Renal cortex interstitium (tissue), 11 donors: ENCODE data around the gene ADIG. TPM values are rescaled to one million over a fixed set of nuclear protein-coding genes. Genes with fewer than 3 reads are reported as not detected.
"Not testable (repeated sequence)": the region's sequence is repeated elsewhere in the genome, so short reads cannot be mapped to it uniquely, and the experiment has no call there.

Source experiments
- DNase-seq, 11 donors: peaks; one replicate each; pipeline ENCODE4 v3.0.0-alpha.2; 2013; ENCODE audit warnings: low read depth in 9 of 11, low spot score in 4 of 11; ENCODE audit errors: extremely low read depth in 1 of 11
- polyA plus RNA-seq, 3 donors: library from polyadenylated mRNA; unstranded; fragments of 120-200 nt; gene quantifications; one replicate each; pipeline ENCODE4 v1.2.1, GENCODE V29; 2013; ENCODE audit not compliant: insufficient read length in 3 of 3

ADIG gene
- polyA plus RNA-seq, 3 donors: not detected

DNA sequence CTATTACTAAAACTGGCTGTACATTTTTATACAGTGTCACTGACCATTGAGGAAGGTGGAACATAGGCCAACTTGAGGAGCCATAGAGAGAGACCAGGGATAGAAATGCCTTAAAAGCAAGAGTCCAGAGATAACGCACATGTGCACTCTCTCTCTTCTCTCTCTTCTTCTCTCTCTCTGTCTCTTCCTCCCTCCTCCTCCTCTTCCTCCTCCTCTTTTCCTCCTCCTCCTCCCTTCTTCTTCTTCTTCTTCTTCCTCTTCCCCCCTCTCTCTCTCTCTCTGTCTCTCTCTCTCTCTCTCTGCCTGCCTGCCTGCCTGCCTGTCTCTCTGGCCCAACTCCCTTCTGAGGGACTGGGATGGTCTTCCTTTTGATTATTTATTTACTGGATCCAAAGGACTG is 16.3 kb upstream of the ADIG start:
- no peak for DNase-seq

GRCh38 chr20:38566036-38566598 is 14.9 kb upstream of the ADIG start:
- no peak for DNase-seq

DNA sequence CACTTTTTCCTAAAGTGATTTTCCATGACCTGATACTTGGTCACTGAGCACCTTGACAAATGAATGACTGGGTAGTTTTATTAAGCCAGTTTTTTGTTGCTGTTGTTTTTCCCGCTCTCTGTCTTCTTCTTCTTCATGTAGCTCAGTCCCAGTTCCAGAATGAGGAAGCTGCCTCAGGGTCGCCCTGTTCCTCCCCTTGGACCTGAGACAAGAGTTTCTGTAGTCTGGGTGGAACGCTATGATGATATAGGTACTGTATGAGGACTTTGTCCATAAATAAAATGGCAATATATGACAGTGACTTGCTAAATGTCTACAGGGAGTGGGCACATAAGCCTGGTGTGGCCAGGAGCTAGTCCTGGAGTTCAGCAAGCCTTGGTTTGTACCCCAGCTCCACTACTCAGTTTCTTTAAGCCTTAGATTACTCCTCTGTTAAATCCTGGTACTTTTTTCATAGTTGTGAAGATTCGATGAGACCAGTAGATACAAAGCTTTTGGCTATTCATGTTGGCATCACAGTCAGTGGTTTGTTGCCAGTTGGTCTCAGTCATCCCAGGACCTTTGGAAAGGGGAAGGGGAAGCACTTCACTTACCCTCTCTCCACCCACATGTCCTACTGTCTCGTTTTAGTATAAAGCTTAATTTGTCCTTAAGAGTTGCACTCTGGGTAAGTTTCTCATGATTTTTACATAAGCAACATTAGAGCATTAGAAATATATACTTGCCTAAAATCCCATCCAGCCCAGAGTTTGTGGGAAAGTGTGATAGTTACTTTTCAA is 11.1 kb upstream of the ADIG start:
- no peak for DNase-seq

DNA sequence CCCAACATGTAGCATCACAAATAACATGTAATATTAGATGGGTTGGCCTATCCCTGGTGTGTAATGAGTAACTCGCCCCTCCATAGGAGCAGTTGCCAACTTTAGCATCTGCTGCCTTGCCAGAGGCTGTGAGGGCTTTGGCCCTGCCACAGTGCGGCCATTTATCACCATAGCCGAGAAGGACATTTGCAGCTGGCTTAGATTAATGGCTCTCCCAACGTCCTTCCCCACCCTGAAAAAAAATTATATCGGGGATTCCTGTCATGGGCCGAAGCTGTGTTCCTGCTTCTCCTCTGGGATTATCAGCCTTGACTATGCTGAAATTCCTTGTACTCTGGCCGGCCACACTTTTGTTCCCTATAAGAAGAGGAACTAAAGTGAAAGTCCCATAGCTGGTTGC is 7.6 kb upstream of the ADIG start:
- no peak for DNase-seq

DNA sequence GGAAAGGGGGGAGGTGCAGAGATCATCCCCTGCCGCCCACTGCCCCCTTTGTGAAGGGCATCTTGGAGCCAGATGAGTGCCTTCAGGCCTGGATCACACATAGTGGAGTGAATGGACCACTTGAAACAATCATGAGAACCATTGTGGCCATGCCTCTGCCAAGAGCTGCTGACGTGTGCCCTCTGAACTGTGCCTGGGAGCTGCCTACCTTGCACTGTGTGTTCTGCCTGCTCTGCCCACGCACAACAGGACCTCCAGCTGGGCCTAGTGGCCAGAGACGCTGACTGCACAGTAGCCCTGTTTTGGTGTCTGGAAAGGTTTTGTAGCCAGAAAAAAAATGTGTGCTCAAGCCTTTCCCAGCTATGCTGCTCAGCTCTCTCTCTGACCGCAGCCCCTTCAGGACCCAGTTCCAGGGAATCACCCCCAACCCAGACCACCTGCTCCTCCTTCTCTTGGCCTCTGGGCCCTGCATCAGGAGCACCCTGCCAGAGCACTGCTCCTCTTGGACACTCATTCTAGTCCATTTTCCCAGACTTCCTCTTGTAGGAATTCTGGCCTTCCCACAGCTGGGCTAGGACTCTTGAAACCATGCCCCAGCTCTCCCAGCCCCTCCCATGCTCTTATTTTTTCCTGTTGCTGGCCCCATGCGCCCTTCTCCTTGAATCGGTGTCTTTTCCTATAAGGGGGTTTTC is 1.6 kb upstream of the ADIG start:
- DNase-seq: no peak

DNA sequence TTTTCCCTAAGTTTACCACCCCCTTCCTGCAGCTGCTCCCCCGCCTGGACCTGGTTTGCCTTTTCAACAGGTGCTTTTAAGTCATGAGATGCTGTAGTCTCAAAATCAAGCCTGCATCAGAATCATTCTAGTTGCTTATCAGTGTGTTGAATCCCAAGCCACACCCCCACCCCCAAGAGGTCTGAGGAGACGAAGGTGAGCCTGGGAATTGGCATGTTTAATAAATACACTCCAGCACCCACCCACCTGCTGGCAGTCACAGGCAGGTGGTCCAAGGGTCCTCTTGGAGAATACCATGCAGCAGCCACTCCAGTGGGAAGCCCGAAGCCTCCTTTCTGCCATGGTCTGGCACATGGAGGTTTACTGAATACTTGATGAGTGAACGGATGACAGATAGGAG is 1.1 kb upstream of the ADIG start:
- no peak for DNase-seq

GRCh38 chr20:38581830-38582358 is 897 bp downstream of the ADIG start:
- DNase-seq: no peak

- no peak for DNase-seq
Observed at GRCh38 chr20:38583306-38583705, 2.3 kb downstream of the ADIG start.

DNA sequence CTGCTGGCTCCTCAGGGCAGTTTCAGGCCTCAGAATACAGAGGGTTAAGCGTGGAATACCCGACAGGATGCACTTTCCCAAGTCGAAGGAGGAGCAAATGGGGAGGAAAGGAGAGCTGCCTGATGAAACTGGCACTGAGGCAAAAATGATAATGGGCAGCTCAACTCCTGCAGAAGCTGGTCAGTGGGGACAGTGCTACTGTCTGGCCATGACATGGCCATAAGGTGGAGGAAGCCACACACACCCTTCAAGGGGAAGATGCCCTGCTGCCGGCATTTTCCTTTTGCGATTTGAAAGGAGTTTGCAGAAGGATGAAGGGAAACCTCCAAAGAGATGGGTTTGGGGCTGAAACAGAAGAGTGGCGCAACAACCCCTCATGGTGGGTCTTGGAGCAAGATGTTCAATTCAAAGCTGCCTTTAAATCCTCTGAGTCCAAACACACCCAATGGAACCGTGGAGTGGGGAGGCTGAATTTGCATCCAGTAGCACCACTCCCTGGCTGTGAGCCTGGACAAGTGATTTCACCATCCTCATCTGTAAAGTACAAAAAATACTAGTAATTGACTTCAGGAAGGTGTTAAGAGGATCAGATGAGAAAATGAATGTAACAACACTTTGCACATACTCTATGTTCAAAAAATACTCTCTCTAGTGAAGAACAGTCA is 3.2 kb downstream of the ADIG start:
- no peak for DNase-seq

GRCh38 chr20:38585404-38586180 is 4.6 kb downstream of the ADIG start:
- DNase-seq: no peak

DNA sequence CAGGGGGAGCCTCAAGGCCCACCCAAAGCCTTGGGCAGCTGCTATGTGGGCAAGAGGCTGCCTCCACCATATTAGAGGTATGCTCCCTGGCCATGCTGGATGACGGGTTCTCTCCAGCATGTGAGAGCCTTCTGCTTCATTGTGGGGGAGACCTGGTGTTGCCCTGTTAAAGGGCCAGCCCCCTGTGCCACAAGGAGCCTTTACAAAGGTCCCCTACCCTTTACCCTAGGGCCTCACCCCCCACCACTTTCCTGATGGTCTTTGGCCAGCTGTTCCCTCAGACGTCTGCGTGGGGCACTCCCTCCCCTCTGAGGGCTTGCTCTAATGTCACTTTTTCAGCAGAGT is 5.2 kb downstream of the ADIG start:
- DNase-seq: no peak

DNA sequence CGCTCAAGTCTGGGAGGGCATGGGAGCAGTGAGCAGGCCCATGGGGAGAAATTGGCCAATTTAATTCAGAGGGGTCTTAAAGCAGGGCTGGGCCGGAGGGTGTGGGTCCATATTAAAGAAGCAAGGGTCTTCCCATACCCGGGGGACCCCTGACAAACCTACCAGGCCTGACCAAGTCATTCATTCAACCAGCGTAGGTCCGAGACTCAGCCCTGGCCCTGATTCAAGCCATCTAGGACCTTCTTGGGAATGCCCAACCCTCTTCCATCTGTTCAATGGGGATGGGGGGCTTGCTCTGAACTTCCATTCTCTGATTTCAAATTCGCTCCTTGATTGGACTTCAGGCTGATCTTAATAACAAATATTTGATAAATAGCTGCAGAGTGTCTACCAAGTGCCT is 7.3 kb downstream of the ADIG start:
- DNase-seq: no peak

DNA sequence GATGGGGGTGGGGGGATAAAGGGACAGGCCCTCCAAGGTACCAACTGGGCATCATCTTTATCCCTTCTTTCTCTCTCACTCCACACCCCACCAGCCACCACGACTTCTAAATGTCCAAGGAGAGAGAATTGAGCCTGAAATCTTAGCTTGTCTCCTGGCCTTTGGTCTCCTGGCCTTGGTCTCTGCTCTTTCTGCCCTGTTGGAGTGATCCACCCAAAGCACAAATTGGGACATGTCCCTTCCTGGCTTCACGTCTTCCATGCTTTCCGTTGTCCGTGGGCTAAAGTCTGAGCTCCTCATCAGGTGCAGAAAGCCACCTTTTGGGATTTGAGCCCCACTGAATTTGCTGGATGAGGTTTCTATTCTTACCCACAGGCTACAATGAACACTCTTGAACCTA is 8.4 kb downstream of the ADIG start:
- DNase-seq: no peak

- no peak for DNase-seq
Observed at GRCh38 chr20:38589967-38590675, 9.1 kb downstream of the ADIG start.

GRCh38 chr20:38590676-38591473 is 9.9 kb downstream of the ADIG start:
- DNase-seq: no peak

- DNase-seq: no peak
Observed at GRCh38 chr20:38591474-38592410, 10.7 kb downstream of the ADIG start.

DNA sequence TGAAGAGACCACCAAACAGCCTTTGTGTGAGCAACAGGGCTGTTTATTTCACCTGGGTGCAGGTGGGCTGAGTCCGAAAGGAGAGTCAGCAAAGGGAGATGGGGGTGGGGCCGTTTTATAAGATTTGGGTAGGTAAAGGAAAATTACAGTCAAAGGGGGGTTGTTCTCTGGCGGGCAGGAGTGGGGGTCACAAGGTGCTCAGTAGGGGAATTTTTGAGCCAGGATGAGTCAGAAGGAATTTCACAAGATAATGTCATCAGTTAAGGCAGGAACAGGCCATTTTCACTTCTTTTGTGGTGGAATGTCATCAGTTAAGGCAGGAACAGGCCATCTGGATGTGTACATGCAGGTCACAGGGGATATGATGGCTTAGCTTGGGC is 11.4 kb downstream of the ADIG start:
- DNase-seq: not testable (repeated sequence)
